SJCRH30 (cell line): Measurements from ENCODE around the gene PCNX3. TPM values are rescaled to one million over a fixed set of nuclear protein-coding genes. Genes with fewer than 3 reads are reported as not detected.
A peak's percentile ranks its signal among the peaks of the same experiment; 100 is the strongest.

Experiments
- DNase-seq, 2 experiments: peaks; one replicate each; pipeline ENCODE4 v3.0.0-alpha.2; 2015 to 2020
- H3K27ac ChIP-seq: fragments of 250-450 bp; sonication (Bioruptor Pico); 2 replicates; pipeline ENCODE4 v1.5.1; 2020; ENCODE audit warnings: mild to moderate bottlenecking, moderate library complexity
- H3K27me3 ChIP-seq: fragments of 250-450 bp; sonication (Bioruptor Pico); 2 replicates; pipeline ENCODE4 v1.5.1; 2020; ENCODE audit warnings: mild to moderate bottlenecking, moderate library complexity
- H3K36me3 ChIP-seq: fragments of 250-450 bp; sonication (Bioruptor Pico); 2 replicates; pipeline ENCODE4 v1.5.1; 2020; ENCODE audit warnings: mild to moderate bottlenecking, moderate library complexity
- H3K4me1 ChIP-seq: fragments of 250-450 bp; sonication (Bioruptor Pico); 2 replicates; pipeline ENCODE4 v1.5.1; 2020; ENCODE audit warnings: mild to moderate bottlenecking, moderate library complexity
- H3K4me3 ChIP-seq: fragments of 250-450 bp; sonication (Bioruptor Pico); 2 replicates; pipeline ENCODE4 v1.5.1; 2020; ENCODE audit warnings: mild to moderate bottlenecking, moderate library complexity
- H3K9me3 ChIP-seq: fragments of 250-450 bp; sonication (Bioruptor Pico); replicated peaks from 2 replicates; pipeline ENCODE4 v1.5.1; 2020; ENCODE audit warnings: mild to moderate bottlenecking, moderate library complexity
- total RNA-seq: library from RNA; depleted of rRNA; stranded (reverse); fragments of >200 nt; shearing (Covaris generic); gene quantifications from 2 replicates; pipeline ENCODE4 v1.2.3, GENCODE V29; 2014

Gene PCNX3
- total RNA-seq, 1 experiment from 2014 or later, result 27.1 TPM

- H3K4me1 ChIP-seq, result no peaks in the 10 kb centered on the region; the same call in 1 of the 2 replicates
- no peak for DNase-seq
These were observed 26.6 kb downstream of the PCNX3 start for GRCh38 chr11:65642014-65642671.

GRCh38 chr11:65643971-65644370 is 28.4 kb downstream of the PCNX3 start:
- Histone ChIP-seq H3K4me3 (no peak overlapping the region), H3K4me1 (no peaks in the 10 kb centered on the region; the same call in 1 of the 2 replicates), H3K36me3 (no peaks in the 10 kb centered on the region), H3K27me3 (no peaks in the 10 kb centered on the region), H3K9me3 (no peaks in the 10 kb centered on the region), H3K27ac (no peak overlapping the region)
- DNase-seq, result no peak

More at GRCh38 chr11:65642014-65642671, 26.6 kb downstream of the PCNX3 start:
- no peaks in the 10 kb centered on the region for H3K27me3 ChIP-seq
- no peak overlapping the region for H3K4me3 ChIP-seq
- no peaks in the 10 kb centered on the region for H3K9me3 ChIP-seq
- no peaks in the 10 kb centered on the region for H3K36me3 ChIP-seq
- no peak overlapping the region for H3K27ac ChIP-seq

GRCh38 chr11:65644837-65645236 is 29.3 kb downstream of the PCNX3 start:
- no peak for DNase-seq
- no peaks in the 10 kb centered on the region for H3K36me3 ChIP-seq
- no peaks in the 10 kb centered on the region for H3K27me3 ChIP-seq
- no peaks in the 10 kb centered on the region for H3K9me3 ChIP-seq
- no peak overlapping the region for H3K27ac ChIP-seq
- H3K4me3 ChIP-seq, result no peak overlapping the region
- no peaks in the 10 kb centered on the region; the same call in 1 of the 2 replicates for H3K4me1 ChIP-seq

- peak; percentile 47 to 54 for DNase-seq
- H3K4me3 ChIP-seq, result no peak overlapping the region
- H3K27me3 ChIP-seq, result no peaks in the 10 kb centered on the region
- no peak overlapping the region for H3K27ac ChIP-seq
- H3K4me1 ChIP-seq, result no peaks in the 10 kb centered on the region; the same call in 1 of the 2 replicates
- H3K36me3 ChIP-seq, result no peaks in the 10 kb centered on the region
- no peaks in the 10 kb centered on the region for H3K9me3 ChIP-seq
These were observed 30.1 kb downstream of the PCNX3 start for GRCh38 chr11:65645710-65646109.

- no peak overlapping the region for H3K4me3 ChIP-seq
- no peak overlapping the region for H3K27ac ChIP-seq
- no peaks in the 10 kb centered on the region for H3K9me3 ChIP-seq
- no peaks in the 10 kb centered on the region; the same call in 1 of the 2 replicates for H3K4me1 ChIP-seq
- H3K27me3 ChIP-seq, result no peaks in the 10 kb centered on the region
- no peaks in the 10 kb centered on the region for H3K36me3 ChIP-seq
- no peak for DNase-seq
These were observed 30.8 kb downstream of the PCNX3 start for GRCh38 chr11:65646288-65646957.

GRCh38 chr11:65646958-65647701 is 31.6 kb downstream of the PCNX3 start:
- no peaks in the 10 kb centered on the region for H3K36me3 ChIP-seq
- H3K27me3 ChIP-seq, result no peaks in the 10 kb centered on the region
- no peak overlapping the region for H3K27ac ChIP-seq
- H3K4me1 ChIP-seq, result no peaks in the 10 kb centered on the region; the same call in none of the 2 replicates
- no peak overlapping the region for H3K4me3 ChIP-seq
- DNase-seq, result no peak
- no peaks in the 10 kb centered on the region for H3K9me3 ChIP-seq

GRCh38 chr11:65648997-65649493 is 33.5 kb downstream of the PCNX3 start:
- no peak overlapping the region for H3K27ac ChIP-seq
- no peak overlapping the region for H3K4me3 ChIP-seq
- H3K9me3 ChIP-seq, result no peaks in the 10 kb centered on the region
- no peaks in the 10 kb centered on the region for H3K27me3 ChIP-seq
- no peak for DNase-seq
- H3K36me3 ChIP-seq, result no peaks in the 10 kb centered on the region
- H3K4me1 ChIP-seq, result no peaks in the 10 kb centered on the region; the same call in none of the 2 replicates

- Histone ChIP-seq H3K27ac (no peak overlapping the region), H3K36me3 (no peaks in the 10 kb centered on the region), H3K4me1 (no peaks in the 10 kb centered on the region; the same call in none of the 2 replicates), H3K9me3 (no peaks in the 10 kb centered on the region), H3K27me3 (no peaks in the 10 kb centered on the region), H3K4me3 (no peak overlapping the region)
- no peak for DNase-seq
These were observed 34.3 kb downstream of the PCNX3 start for GRCh38 chr11:65649656-65650546.

- H3K4me1 ChIP-seq, result no peaks in the 10 kb centered on the region; the same call in 1 of the 2 replicates
- DNase-seq, result no peak
- no peaks in the 10 kb centered on the region for H3K27me3 ChIP-seq
- H3K27ac ChIP-seq, result no peak overlapping the region
- no peaks in the 10 kb centered on the region for H3K9me3 ChIP-seq
- no peak overlapping the region for H3K4me3 ChIP-seq
- peaks cover 6% of the 10 kb centered on the region; the same call in 1 of the 2 replicates for H3K36me3 ChIP-seq
These were observed 35.2 kb downstream of the PCNX3 start for GRCh38 chr11:65650547-65651338.

- no peak overlapping the region for H3K27ac ChIP-seq
- H3K27me3 ChIP-seq, result no peaks in the 10 kb centered on the region
- H3K36me3 ChIP-seq, result peaks cover 11% of the 10 kb centered on the region; the same call in 1 of the 2 replicates
- no peaks in the 10 kb centered on the region; the same call in 1 of the 2 replicates for H3K4me1 ChIP-seq
- DNase-seq, result no peak
- H3K9me3 ChIP-seq, result no peaks in the 10 kb centered on the region
- H3K4me3 ChIP-seq, result no peak overlapping the region
These were observed 35.7 kb downstream of the PCNX3 start for GRCh38 chr11:65651339-65651588.

GRCh38 chr11:65651589-65652510 is 36.3 kb downstream of the PCNX3 start:
- H3K27ac ChIP-seq, result peak overlapping the region; percentile 81; the same call in 1 of the 2 replicates

GRCh38 chr11:65652511-65653228 is 37.1 kb downstream of the PCNX3 start:
- peak overlapping the region; percentile 81 for H3K27ac ChIP-seq
- no peaks in the 10 kb centered on the region for H3K27me3 ChIP-seq
- H3K36me3 ChIP-seq, result peaks cover 20% of the 10 kb centered on the region
- H3K9me3 ChIP-seq, result no peaks in the 10 kb centered on the region
- peak overlapping the region; percentile 65 for H3K4me3 ChIP-seq
- no peaks in the 10 kb centered on the region; the same call in 1 of the 2 replicates for H3K4me1 ChIP-seq
- DNase-seq, result peak; percentile 93 to 96

More at GRCh38 chr11:65651589-65652510, 36.3 kb downstream of the PCNX3 start:
- Histone ChIP-seq H3K36me3 (peaks cover 16% of the 10 kb centered on the region), H3K9me3 (no peaks in the 10 kb centered on the region), H3K4me3 (peak overlapping the region; percentile 65), H3K4me1 (no peaks in the 10 kb centered on the region; the same call in 1 of the 2 replicates), H3K27me3 (no peaks in the 10 kb centered on the region)
- DNase-seq, result no peak
